ENCODE measurements around the gene KRT33A.
"Not testable (repeated sequence)": the region's sequence is repeated elsewhere in the genome, so short reads cannot be mapped to it uniquely, and the experiment has no call there.

KRT33A gene

GRCh38 chr17:41360296-41360995 lies 9.8 kb upstream of the KRT33A start:
- no peak for DNase-seq

DNA sequence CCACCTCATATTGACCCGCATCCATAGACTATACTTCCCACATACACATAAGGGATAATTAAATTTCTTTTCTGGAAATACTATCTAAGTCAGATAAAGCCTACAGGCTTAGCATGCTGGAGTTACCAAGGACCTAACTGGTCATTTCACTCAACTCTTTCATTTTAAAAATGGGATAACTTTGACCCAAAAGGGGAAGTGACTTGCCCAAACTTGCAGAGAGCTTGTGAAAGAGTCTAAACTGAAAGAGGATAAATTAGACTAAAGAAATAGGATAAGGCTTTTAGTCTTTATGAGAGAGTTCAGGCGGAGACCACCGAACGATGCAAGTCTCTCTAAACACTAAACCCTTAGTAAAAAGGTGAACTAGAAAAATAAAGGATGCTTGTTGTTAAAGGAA lies 3.9 kb upstream of the KRT33A start:
- DNase-seq: no peak

- DNase-seq: no peak
Observed at GRCh38 chr17:41352597-41353366, 2.2 kb upstream of the KRT33A start.

- DNase-seq: no peak
Observed at GRCh38 chr17:41351177-41351576, 549 bp upstream of the KRT33A start.

GRCh38 chr17:41347869-41348760 lies 2.5 kb downstream of the KRT33A start:
- no peak for DNase-seq

GRCh38 chr17:41346421-41346820 lies 4.2 kb downstream of the KRT33A start:
- not testable (repeated sequence) for DNase-seq

DNA sequence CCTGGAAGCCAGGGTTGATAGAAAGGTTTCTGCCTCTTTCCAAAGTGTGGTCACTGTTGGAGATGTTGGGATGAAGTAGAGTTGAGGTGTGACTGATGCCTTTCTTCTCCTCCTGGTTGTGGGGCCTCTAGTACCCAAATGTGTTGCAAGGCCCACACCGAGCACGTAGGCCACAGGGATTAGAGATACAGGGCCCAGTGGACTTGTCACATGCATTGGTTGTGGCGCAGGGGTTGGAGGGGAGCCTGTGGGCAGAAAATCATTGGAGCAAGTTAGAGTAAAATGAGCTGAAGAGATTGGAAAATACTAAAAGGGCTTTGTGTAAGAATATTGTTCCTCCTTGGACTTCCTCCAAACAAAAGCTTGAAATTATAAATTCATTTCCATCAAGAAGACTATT lies 4.6 kb downstream of the KRT33A start:
- no peak for DNase-seq

- DNase-seq: no peak
Observed at GRCh38 chr17:41343029-41343428, 7.6 kb downstream of the KRT33A start.

- DNase-seq: no peak
Observed at GRCh38 chr17:41340934-41341861, 9.4 kb downstream of the KRT33A start.

DNA sequence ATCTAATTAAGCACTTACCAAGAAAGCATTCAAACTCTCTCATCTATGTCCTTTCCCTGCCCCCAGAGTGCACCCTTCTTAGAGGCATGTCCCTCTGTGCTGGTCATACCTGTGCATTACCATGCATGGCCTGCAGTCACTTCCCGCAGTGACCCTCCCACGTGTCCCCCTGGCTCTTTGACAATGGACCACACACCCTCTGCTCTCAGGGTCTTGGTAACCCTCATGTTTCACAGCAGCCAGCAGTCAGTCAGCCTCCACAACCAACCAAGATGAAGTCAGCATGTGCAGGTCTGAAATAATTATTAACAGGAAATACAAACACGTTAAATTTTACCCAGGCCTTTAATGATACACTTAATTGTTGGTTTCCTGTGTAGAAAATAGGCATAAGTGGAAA lies 10.1 kb downstream of the KRT33A start:
- no peak for DNase-seq

DNA sequence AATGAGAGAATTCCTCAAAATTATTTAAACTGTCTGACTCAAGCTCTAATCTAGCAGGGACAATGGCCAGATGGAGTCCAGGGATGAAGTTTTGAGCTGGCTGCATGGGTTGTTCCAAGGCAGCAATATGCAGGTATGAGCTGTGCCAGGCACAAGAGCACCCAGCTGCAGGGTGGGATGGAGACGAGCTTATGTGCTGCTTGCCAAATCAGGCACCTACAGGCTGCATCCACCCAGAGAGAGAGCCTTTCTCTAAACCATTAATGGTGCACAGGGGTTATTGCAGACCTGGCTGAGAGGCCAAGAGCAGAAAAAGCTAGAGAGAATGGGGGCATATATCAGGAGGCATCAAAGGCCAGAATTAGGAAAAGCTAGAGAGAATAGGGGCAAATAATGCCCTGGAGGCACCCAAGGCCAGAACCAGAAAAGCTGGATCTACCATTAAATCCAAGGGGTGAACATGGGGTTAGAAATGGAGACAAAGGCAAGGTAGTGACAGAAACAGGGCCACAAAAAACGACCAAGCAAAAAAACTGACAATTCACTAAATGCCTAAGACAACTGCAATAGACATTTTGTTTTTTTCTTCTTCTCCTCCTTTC lies 11.0 kb downstream of the KRT33A start:
- no peak for DNase-seq

- DNase-seq: no peak
Observed at GRCh38 chr17:41338961-41339485, 11.6 kb downstream of the KRT33A start.

GRCh38 chr17:41335747-41336146 lies 14.9 kb downstream of the KRT33A start:
- no peak for DNase-seq

DNA sequence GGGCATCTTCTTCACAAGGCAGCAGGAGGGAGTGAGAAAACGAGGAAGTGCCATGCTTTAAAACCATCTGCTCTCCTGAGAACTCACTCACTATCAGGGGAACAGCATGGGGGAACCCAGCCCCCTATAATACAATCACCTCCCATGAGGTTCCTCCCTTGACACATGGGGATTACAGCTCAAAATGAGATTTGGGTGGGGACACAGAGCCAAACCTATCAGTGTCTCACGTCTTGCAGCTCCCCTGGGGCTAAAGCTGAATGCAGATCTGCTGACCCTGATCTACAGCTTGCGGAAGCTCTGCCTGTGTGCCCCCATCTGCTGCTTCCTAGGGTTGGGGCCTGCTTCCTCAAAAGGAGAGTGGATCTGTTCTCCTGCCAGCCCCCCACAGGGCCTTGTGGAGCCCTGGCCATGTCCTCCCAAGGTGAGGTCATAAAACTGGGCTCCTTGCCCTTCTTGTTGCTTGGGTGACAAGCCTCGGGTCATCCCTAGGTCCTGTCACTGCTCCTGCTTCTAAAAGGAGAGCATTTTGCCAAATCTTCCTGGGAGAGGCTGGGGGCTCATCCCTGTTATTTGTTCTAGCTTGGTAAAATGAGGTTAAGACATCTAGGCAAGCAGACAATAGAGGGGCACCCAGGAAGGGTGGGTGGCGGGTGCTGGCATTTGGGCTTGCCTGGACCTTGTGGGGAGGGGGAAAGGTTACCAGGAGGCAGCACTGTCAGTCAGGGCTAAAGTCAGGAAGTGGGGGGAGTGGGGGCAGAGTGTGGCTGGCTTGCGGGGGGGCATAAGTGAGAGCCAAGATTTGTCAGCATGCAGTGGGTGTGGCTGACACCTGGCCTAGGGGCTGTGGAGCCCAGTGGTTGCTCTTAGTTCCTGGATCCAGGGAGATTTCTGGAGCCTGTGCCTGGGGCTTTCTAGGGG lies 16.0 kb downstream of the KRT33A start:
- no peak for DNase-seq

DNA sequence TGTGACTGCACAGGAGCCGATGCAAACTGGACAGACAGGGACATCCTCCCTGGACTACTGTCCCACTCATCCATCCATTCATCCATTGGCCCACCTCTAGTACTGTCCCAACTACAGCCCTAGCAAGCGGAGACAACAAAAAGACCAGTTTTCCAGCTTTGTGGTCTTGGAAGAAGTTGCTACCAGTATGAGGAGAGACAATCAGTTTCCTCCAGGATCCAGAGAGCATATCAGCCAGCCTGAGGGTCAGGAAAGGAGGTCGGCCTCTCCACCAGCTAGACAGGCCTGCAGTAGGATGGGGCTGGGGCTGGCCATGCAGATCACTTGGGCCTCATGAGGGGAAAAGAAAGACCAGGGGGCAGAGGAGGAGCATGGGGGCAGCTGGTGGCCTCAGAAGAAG lies 16.8 kb downstream of the KRT33A start:
- DNase-seq: no peak

- no peak for DNase-seq
Observed at GRCh38 chr17:41333098-41333497, 17.5 kb downstream of the KRT33A start.

DNA sequence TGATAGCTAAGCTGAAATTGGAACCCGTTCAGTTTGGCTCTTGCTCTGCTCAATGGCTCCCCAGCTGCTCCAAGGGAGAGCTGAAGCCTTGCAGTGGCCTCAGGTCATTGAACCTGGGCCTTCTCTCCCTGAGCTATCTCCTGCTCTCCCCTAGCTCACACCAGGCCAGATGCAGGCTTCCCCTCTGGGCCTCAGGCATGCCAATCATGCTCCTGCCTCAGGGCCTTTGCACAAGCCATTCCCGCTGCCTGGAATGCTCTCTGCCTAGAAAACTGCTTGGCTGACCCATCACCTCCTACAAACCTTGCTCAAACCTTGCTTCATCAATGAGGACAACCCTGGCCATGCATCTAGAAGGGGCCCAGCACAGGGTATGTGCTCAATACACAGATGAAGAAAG lies 18.4 kb downstream of the KRT33A start:
- no peak for DNase-seq

DNA sequence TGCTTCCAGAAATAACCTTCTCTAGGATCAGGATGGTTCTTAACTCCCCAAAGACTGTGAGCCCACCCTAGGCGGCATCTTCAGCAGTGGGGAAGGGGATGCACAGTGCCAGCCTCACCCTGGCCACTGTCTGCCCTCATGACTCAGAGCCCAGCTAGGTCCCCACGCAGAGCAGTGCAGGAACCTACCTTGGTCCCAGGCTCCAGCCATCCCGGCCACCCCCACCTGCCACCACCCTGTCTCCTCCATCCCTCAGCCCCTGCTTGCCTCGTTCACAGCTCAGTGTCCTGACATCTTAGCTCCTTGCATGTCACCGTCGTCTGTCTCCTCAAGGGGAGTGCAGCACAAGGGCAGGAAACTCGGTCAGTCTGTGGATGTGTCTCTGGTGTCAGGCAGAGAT lies 19.0 kb downstream of the KRT33A start:
- no peak for DNase-seq

GRCh38 chr17:41329279-41329948 lies 21.2 kb downstream of the KRT33A start:
- DNase-seq: peak; percentile 41

- no peak for DNase-seq
Observed at GRCh38 chr17:41328207-41328606, 22.4 kb downstream of the KRT33A start.
